Measurements from ENCODE around the gene C1QTNF9. TPM values are rescaled to one million over a fixed set of nuclear protein-coding genes. Genes with fewer than 3 reads are reported as not detected.
A peak's percentile ranks its signal among the peaks of the same experiment; 100 is the strongest.
"Not testable (repeated sequence)": the region's sequence is repeated elsewhere in the genome, so short reads cannot be mapped to it uniquely, and the experiment has no call there.

The C1QTNF9 gene
- total RNA-seq (2021; fragmentation: NEBNext Ultra II Directional; extraction: Animal tissue kit (Norgen Biotek cat#: 25700)) = not detected in 2 replicates
- not detected in 2 replicates for polyA plus RNA-seq (2011; rRNA removed)
- not detected for polyA plus RNA-seq (2011; cell fraction: cytosol; rRNA removed)
- polyA plus RNA-seq (2011; cell fraction: nucleus; rRNA removed) = not detected
- polyA plus RNA-seq (2012, experiment 1 of 2) = not detected in 4 replicates
- polyA plus RNA-seq (2012, experiment 2 of 2) = not detected
- polyA plus RNA-seq (2013, experiment 1 of 2) = not detected
- not detected for polyA plus RNA-seq (2013, experiment 2 of 2)
- polyA minus RNA-seq (2011; rRNA and poly(A)+ RNA removed) = not detected in 2 replicates
- not detected for polyA minus RNA-seq (2011; cell fraction: cytosol; rRNA and poly(A)+ RNA removed)
- polyA minus RNA-seq (2011; cell fraction: nucleus; rRNA and poly(A)+ RNA removed) = not detected
- long read RNA-seq, experiment 1 = 0 reads
- long read RNA-seq, experiment 2 = 0 reads

GRCh38 chr13:24309300-24309699, at the start of gene C1QTNF9:
C1QTNF9 (plus strand) TSS chr13:24309580; CDS start chr13:24316004, 6,424 bp downstream.
- H2BK15ac ChIP-seq (ENCODE audit: low read length); H2AFZ ChIP-seq (ENCODE audit: low read length); H3K18ac ChIP-seq (ENCODE audit: extremely low read depth, low read length); H3K4me3 ChIP-seq (ENCODE audit: extremely low read depth in 1 of 4, insufficient read depth in 2 of 4, low read depth in 3 of 4, low read length in 4 of 4); H3K4ac ChIP-seq (replicated peaks; ENCODE audit: insufficient read length, low read depth, low read length); H3K56ac ChIP-seq (replicated peaks; ENCODE audit: insufficient read length, low read depth, low read length); H2BK5ac ChIP-seq (ENCODE audit: low read depth, low read length); H4K20me1 ChIP-seq (replicated peaks in 1 of 2; ENCODE audit: control insufficient read depth in 1 of 2, insufficient read depth in 2 of 2, low read length in 2 of 2); DNase-seq (ENCODE audit: low read depth in 1 of 2, low spot score in 2 of 2); H3K23me2 ChIP-seq (ENCODE audit: low read depth, low read length); H4K5ac ChIP-seq (ENCODE audit: insufficient read length, low read depth, low read length); H2BK12ac ChIP-seq (ENCODE audit: low read depth, low read length); H3K27ac ChIP-seq (ENCODE audit: low read depth, low read length); H4K91ac ChIP-seq (replicated peaks; ENCODE audit: insufficient read length, low read length); H3K36me3 ChIP-seq (ENCODE audit: control insufficient read depth in 2 of 4, insufficient read depth in 4 of 4, low read length in 3 of 4); H3K79me1 ChIP-seq (ENCODE audit: low read depth, low read length); H3K27me3 ChIP-seq (replicated peaks in 1 of 4; ENCODE audit: control insufficient read depth in 3 of 4, extremely low read depth in 1 of 4, insufficient read depth in 3 of 4, low read length in 3 of 4); H3K9ac ChIP-seq (replicated peaks in 1 of 4; ENCODE audit: extremely low read depth in 1 of 4, low read depth in 3 of 4, low read length in 3 of 4); H3K4me1 ChIP-seq (replicated peaks in 1 of 4; ENCODE audit: control insufficient read depth in 3 of 4, insufficient read depth in 4 of 4, low read length in 3 of 4); H3K14ac ChIP-seq (ENCODE audit: insufficient read length); H3K23ac ChIP-seq (ENCODE audit: insufficient read length); POLR2A ChIA-PET (ENCODE audit: partially characterized antibody); H2BK20ac ChIP-seq (ENCODE audit: low read length); H2AK5ac ChIP-seq (ENCODE audit: low read depth, low read length); H3K4me2 ChIP-seq (ENCODE audit: insufficient read depth in 1 of 2, low read depth in 2 of 2, low read length in 2 of 2); FAIRE-seq; H3K79me2 ChIP-seq (ENCODE audit: control insufficient read depth in 1 of 2, insufficient read depth in 2 of 2, low read length in 2 of 2); H3K9me3 ChIP-seq (ENCODE audit: insufficient read depth in 2 of 2, low read depth in 1 of 2, low read length in 1 of 2); H2BK120ac ChIP-seq (replicated peaks; ENCODE audit: low read depth, low read length): not testable (repeated sequence)
- CTCF ChIA-PET (ENCODE audit: partially characterized antibody) = interaction anchor here (0.6 kb wide), 1 partner anchor 288 kb away, joined by 3 read pairs; no protein-coding TSS in a partner anchor
- 91% methylated on average over 2 of the region's 2 CpGs; no CpG with 5 or more reads in 1 of the 2 experiments for WGBS, 2 experiments (ENCODE audit: extremely low coverage in 1 of 2, insufficient coverage in 1 of 2, insufficient read length in 1 of 2, insufficient replicate concordance in 2 of 2, low coverage in 1 of 2, low lambda C conversion rate in 2 of 2, missing lambda C conversion rate in 1 of 2)
- peak within 1 kb of the TSS; percentile 18; the same call in 1 of the 2 replicates for H4K8ac ChIP-seq (ENCODE audit: extremely low read depth, insufficient read depth, low read length)
